Jurkat, Clone E6-1 (cell line): Measurements from ENCODE around the gene PALMD. TPM values are rescaled to one million over a fixed set of nuclear protein-coding genes. Genes with fewer than 3 reads are reported as not detected.

ENCODE experiments used
- DNase-seq: peaks from one replicate; pipeline ENCODE4 v3.0.0-alpha.2; 2011; ENCODE audit warnings: low read depth, low spot score
- H3K4me3 ChIP-seq: 2 replicates; pipeline ENCODE4 v1.5.1; 2011; ENCODE audit warnings: mild to moderate bottlenecking, low read length, control low read depth, moderate library complexity
- polyA plus RNA-seq: library from polyadenylated mRNA; unstranded; fragments of >200 nt; gene quantifications from one replicate; pipeline ENCODE4 v1.2.1, GENCODE V29; 2012; ENCODE audit warnings: missing spikeins; ENCODE audit not compliant: insufficient read length, insufficient read depth

Gene PALMD, protein sequence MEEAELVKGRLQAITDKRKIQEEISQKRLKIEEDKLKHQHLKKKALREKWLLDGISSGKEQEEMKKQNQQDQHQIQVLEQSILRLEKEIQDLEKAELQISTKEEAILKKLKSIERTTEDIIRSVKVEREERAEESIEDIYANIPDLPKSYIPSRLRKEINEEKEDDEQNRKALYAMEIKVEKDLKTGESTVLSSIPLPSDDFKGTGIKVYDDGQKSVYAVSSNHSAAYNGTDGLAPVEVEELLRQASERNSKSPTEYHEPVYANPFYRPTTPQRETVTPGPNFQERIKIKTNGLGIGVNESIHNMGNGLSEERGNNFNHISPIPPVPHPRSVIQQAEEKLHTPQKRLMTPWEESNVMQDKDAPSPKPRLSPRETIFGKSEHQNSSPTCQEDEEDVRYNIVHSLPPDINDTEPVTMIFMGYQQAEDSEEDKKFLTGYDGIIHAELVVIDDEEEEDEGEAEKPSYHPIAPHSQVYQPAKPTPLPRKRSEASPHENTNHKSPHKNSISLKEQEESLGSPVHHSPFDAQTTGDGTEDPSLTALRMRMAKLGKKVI
- not detected for polyA plus RNA-seq

DNA sequence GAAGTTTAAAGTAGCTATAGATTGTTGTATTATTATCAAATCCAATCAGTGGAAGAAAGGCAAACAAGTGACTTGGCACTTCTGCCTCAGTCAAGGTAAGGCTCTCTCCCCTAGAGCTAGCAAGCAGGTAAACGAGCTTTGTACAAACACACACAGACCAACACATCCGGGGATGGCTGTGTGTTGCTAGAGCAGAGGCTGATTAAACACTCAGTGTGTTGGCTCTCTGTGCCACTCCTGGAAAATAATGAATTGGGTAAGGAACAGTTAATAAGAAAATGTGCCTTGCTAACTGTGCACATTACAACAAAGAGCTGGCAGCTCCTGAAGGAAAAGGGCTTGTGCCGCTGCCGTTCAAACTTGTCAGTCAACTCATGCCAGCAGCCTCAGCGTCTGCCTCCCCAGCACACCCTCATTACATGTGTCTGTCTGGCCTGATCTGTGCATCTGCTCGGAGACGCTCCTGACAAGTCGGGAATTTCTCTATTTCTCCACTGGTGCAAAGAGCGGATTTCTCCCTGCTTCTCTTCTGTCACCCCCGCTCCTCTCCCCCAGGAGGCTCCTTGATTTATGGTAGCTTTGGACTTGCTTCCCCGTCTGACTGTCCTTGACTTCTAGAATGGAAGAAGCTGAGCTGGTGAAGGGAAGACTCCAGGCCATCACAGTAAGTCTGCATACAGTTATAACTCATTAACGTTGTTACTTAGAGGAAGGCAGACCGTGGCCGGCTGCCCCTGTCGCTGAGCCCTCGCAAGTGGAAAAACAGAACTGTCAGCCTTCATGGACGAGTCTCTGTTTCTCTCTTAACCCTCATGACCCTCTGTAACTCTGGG lies at the start of gene PALMD:
Gene PALMD (plus strand): TSS at position 415 of the 833 bp plus-strand sequence. CDS start 205 bp downstream, at position 620.
- no peak for DNase-seq

DNA sequence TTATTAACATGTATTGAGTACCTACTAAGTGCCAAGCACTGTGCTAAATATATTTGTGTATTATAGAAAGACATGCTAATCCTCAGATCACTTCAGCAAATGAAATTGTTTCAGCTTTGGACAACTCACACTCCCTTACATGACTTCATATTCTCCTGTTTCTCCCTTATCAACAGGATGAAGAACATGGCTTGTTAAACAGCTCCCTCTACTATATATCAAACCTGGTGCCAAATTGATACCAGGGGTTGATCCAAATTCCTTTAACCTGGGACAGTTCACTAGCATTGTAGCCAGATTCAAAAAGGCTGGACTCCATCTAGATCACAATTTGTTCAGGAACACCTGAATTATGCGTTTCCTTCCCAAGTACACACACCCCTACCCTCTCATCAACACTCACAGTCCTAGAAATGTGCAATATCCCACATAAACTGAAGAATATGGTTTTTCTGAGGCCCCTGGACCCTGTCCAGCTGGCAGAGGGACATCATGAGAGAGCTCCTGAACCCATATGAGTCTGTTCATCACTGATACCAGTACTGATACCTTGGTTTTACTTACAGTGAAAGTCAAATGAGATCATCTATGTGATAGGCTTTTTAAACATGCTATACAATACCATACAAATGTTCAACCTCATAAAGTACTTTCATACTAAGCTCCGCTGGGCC lies 47.0 kb upstream of the PALMD start:
- no peak for DNase-seq
- no peak overlapping the region for H3K4me3 ChIP-seq

More for the DNA sequence above, at the start of gene PALMD:
- no peak within 1 kb of the TSS for H3K4me3 ChIP-seq

DNA sequence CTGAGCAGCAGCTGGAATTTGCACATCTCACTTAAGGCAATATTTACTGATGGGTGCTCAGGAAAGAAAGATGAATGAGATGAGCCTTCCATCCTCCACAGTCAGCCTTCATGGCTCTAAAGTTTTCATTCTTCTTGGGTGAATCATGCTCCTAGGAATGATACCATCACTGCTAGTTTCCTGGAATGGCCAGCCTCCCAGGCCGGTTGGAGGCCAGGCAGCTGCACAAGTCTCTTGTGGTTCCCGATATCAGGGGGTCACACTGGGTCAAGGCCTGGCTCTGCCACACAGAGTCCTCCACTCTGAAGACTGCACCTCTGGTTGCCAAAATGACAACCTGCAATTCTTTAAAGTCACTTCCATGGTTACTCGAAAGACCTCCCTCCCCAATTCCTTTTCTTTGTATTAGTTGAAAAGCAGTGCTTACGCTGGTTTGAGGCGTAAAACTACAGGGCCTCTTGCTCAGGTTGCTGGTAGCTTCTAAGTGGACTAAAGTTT lies 46.2 kb upstream of the PALMD start:
- H3K4me3 ChIP-seq, result no peak overlapping the region
- DNase-seq, result no peak

DNA sequence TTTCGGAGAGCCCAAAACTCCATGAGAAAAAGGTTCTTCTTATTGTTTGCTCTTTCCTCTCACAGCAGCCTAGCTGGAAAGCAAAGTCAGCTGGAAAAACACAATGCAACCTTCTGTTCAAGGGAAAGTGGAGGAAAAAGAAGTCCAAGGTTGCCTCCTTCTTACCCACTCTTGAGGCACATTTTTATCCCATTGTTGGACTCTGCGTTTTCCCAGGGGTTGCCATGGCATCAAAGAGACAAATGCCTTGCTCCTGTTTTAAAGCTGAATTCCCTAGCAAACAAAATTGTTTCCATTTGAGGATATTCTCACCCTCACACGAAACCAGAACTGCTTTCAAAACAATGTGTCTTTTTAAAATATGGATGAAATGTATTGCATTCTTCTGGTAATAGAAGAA lies 45.1 kb upstream of the PALMD start:
- DNase-seq, result no peak
- H3K4me3 ChIP-seq, result no peak overlapping the region

DNA sequence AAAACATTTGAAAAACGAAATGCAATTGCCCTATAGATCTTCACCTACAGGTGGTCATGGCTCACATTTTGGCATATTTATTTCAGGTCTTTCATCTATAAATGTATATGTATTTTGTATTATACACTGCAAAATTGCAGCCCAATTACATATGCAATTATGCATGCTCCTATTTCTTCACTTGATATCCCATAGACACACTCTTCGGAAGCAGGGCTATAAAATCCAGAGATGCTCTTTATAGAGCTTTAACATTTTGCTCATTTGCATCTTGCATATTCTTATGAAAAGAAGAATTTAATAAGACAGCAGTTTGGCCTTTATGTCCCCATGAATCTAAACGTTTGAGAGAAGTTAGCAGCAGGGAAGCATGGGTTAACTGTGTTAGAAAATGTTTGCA lies 44.7 kb upstream of the PALMD start:
- no peak overlapping the region for H3K4me3 ChIP-seq
- DNase-seq, result no peak

DNA sequence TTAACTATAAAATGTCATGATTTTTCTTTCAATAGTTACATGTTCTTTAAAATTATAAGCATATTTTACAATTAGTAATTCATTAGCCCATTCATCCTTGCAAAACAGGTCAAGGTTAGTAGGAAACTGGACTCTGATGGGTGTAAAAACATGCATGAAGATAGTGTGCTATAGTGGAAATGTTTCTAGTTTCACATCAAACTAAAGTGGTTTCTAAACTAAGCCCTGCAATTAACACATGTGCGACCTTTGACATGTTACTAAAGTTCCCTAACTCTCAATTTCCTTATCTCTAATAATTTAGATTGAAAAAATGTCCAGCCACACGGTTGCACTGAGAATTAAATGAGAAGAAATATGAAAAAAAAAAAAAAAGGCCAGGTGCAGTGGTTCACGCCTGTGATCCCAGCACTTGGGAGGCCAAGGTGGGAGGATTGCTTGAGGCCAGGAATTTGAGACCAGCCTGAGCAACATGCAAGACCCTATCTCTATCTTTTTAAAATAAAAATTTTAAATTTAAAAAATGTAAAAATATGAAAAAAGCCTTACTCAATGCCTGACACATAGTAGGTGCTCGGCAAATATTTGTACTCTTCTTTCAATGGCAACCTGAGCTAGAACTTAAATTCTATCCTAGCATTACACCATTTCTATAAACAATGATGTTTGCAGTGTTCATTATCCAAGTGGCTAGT lies 44.1 kb upstream of the PALMD start:
- H3K4me3 ChIP-seq, result no peak overlapping the region
- DNase-seq, result no peak

DNA sequence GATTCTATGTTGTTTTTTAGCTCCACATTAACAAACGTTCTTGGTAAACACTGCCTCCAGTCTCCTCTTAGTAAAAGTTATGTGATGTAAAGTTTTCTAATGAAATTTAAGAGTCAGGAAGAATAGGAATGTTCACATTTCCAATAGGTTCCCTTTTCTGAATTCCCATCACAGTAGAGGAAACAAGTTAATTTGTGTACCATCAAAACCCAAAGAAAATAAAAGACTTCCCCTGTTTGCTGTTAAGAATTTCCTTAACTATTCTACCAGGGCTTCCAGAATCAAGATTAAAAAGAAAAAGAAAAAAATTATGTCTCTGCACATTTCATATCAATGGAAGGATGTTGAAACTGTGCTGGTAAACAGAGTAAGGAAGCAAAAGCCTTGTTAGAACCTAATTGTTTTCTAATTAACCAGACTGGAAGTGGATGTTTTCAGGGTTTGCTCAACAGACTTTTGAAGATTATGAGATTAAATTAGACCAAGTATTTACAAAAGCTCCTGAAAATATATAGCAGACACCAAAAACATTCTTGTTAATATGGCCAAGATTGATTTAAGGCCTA lies 43.4 kb upstream of the PALMD start:
- no peak for DNase-seq
- no peak overlapping the region for H3K4me3 ChIP-seq

DNA sequence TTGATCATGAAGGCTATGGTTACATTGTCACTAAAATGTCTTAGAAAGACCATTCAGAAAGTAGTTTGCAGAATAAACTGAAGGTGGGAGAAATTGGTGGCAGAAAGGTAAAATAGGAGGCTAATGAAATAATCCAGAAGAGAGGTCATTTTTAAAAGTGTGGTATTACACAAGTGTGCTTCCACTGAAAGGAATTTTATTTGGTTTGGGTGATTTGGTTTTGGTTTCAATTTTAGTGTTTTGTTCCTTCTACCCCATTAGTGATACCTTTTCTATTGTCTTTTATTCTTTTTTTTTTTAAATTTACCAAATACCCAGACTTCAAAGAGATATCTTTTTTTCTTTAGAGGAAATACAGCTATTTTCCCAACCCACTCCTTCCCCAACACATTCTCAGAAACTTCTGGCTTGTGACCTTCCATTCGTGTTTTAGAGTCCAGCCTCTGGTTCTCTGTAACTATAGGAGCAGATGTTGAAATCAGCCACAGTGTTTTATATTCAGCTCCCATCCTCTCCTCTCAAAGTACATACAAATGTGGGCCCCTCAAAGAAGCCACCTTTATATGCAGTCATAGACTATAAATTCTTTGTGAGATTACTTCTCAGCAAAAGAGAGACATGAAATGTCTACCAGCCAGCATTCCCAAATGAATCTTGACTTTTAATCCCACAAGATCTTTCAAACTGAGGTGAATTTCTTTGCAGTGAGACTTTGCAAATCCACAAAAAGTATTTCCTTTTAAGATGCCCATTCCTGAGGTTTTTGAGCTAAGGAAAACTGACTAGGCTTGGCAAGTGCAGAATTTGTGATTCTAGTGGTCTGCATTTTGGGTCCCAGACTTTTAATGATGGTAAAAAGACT lies 42.0 kb upstream of the PALMD start:
- H3K4me3 ChIP-seq, result no peak overlapping the region

DNA sequence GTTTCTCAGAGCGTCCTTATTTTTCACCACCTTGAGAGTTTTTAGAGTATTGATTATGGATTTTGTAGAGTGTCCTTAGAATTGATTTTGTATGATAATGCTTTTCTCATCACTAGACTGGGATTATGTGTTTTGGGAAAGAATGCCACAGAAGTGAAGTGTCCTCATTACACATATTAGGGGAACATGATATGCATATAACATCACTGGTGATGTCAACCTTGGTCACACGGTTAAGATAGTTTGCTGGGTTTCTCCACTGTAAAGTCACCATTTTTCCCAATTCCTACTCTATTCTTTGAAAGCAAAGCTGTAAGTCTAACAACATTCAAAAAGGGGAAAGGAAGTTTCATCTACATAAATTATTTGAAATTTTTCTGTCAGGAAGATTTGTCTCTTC lies 39.6 kb upstream of the PALMD start:
- no peak for DNase-seq
- H3K4me3 ChIP-seq, result no peak overlapping the region

More for the DNA sequence above, 42.0 kb upstream of the PALMD start:
- DNase-seq, result no peak

DNA sequence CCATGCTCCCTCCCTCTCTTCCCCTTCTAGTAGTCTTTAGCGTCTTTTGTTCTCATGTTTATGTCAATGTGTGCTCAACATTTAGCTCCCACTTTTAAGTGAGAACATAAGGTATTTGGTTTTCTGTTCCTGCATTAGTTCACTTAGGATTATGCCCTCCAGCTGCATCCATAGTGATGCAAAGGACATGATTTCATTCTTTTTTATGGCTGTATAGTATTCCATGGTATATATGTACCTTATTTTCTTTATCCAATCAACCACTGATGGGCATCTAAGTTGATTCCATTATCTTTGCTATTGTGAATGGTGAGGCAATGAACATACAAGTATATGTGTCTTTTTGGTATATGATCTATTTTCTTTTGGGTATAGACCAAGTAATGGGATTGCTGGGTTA lies 38.3 kb upstream of the PALMD start:
- no peak overlapping the region for H3K4me3 ChIP-seq
- no peak for DNase-seq

DNA sequence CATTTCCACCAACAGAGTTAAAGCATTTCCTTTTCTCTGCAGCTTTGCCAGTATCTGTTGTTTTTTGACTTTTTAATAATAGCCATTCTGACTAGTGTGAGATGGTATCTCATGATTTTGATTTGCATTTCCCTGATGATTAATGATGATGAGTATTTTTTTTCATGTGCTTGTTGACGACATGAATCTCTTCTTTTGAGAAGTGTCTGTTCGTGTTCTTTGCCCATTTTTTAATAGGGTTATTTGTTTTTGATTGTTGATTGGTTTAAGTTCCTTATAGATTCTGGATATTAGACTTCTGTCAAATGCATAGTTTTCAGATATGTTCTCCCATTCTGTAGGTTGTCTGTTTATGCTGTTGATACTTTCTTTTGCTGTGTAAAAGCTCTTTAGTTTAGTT lies 37.9 kb upstream of the PALMD start:
- no peak overlapping the region for H3K4me3 ChIP-seq
- no peak for DNase-seq

DNA sequence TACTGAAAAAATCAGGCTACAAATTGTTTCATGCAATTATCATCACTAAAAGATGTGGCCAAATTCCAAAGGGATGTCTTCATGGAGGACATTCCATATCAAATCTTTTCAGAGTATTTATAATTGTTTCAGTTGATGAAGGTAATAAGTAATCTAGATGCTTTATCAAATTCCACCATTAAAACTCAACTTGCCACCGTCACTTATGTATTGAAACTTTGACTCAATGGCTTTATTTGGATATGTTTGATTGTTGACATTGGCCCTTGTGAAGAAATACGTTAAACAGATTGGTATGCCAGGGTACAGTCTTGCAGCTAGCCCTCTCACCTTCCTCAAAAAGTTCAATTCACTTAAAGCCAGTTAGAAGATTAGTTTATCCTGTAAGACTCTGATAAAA lies 32.2 kb upstream of the PALMD start:
- no peak for DNase-seq
- H3K4me3 ChIP-seq, result no peak overlapping the region

DNA sequence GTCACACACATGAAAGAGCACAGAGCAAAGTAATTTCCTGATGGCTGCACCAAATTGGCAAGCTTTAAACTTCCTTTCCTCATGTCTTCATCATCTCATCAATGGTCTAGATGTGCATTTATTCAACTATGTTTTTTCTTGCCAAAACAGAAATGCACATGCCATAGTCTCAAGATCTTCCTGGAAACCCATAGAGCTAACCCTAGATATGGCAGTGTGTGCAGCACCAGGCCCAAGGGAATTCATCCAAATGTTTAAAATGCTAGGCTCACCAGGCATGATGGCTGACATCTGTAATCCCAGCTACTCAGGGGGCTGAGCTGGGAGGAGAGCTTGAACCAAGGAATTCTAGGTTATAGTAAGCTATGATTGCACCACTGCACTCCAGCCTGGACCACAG lies 31.2 kb upstream of the PALMD start:
- no peak overlapping the region for H3K4me3 ChIP-seq
- DNase-seq, result no peak

DNA sequence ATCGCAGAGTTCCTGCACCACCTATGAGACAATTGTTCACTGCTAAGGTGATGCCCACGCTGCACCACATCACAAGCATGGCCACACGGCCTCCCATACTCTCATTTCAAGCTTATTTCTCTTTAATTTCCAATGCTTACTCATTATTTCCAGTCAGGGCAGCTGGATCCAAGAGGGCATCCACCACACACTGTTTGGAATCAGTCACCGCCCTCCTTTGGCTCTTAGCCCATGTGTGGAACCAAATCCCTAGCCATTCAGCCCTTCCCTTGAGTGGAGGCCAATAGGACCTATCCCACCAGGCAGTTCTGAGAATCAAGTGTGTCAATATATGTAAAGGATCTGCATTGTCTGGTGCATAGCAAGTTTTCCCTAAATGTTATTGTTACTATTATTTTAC lies 26.3 kb upstream of the PALMD start:
- no peak for DNase-seq

DNA sequence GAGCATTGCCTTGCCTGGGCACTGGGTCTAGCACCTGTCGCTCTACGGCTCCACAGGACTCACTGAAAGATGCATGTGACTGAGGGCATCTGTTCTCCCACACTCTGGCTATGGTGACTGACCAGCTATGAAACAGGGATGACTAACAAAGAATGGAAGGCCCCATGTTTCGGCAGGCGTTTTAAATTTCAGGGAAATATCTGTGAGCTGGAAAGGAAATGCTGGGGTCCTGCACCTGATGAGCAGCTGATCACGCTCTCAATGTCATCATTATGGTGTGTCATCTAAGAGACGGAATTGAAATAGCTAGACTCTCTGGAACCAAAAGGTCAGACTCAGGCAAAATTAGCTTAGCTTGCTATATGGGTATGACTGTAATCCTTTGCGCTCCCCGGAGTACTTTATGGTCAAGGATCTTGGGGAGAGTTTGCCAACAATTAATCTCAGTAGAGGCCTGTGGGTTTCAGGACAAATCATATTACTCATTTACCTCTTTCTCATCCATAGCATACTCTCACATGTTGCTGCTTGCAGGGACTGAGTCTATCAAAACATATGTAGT lies 24.5 kb upstream of the PALMD start:
- DNase-seq, result no peak
- no peak overlapping the region for H3K4me3 ChIP-seq

More for the DNA sequence above, 26.3 kb upstream of the PALMD start:
- H3K4me3 ChIP-seq, result no peak overlapping the region

DNA sequence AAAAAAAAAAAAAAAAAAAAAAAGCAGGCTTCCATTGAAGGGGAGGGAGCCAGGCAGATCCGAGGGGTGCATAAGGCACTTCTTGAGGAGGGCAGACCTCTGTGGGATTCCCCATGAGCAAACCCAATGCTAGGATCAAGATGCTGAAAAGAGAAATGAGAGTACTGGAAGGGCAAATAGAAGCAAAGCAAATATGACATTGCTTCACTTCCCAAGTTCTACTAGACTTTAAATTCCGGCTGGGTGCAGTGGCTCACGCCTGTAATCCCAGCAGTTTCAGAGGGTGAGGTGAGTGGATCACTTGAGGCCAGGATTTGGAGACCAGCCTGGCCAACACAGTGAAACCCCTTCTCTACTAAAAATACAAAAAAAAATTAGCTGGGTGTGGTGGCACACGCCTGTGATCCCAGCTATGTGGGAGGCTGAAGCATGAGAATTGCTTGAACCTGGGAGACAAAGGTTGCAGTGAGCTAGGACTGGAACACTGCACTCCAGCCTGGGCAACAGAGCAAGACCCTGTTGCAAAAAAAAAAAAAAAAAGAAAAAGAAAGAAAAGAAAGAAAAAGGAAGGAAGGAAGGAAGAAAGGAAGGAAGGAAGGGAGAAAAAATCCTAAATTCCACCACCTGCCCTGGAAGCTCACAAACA lies 23.1 kb upstream of the PALMD start:
- no peak for DNase-seq
- H3K4me3 ChIP-seq, result no peak overlapping the region

DNA sequence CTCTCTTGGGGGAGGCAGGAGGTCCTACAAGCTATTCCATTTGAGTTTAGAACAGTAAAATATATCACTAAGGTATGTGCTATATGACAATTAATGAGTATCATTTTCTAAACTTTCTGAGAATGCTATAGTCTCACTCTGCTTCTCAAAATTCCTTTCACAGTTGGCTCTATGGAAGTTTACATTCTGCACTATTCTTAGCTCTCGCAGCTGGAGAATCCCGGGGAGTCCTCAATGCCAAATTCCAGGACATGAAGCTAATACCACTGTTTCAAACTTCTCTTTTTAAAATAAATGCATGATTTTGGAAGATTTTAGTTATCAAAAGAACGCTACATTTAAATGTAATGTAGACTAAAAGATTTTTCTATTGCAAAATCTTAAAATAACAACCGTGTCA lies 22.4 kb upstream of the PALMD start:
- H3K4me3 ChIP-seq, result no peak overlapping the region
- DNase-seq, result no peak
